T-helper 2 cell treated with Interferon-gamma antibody and Interleukin-4, amounts not matched to agents 5 μg/mL and 100 μg/mL, for 36 hours (primary cell): Measurements from ENCODE around the gene MYOZ1.
"Not testable (repeated sequence)": the region's sequence is repeated elsewhere in the genome, so short reads cannot be mapped to it uniquely, and the experiment has no call there.

Experiments used
- DNase-seq: peaks from one replicate; pipeline ENCODE4 v3.0.0; 2021; ENCODE audit warnings: low spot score
- H3K27ac Mint-ChIP-seq: one replicate; pipeline ENCODE4 v1.8.0; 2021; ENCODE audit warnings: mild to moderate bottlenecking, mixed read lengths
- H3K27me3 Mint-ChIP-seq: one replicate; pipeline ENCODE4 v1.8.0; 2021; ENCODE audit warnings: low read depth, mixed read lengths
- H3K36me3 Mint-ChIP-seq: one replicate; pipeline ENCODE4 v1.8.0; 2021; ENCODE audit warnings: low read depth, mixed read lengths
- H3K4me1 Mint-ChIP-seq: one replicate; pipeline ENCODE4 v1.8.0; 2021; ENCODE audit warnings: low read depth, mixed read lengths
- H3K4me3 Mint-ChIP-seq: one replicate; pipeline ENCODE4 v1.8.0; 2022; ENCODE audit warnings: mild to moderate bottlenecking, moderate library complexity, mixed read lengths
- H3K9me3 Mint-ChIP-seq: one replicate; pipeline ENCODE4 v1.8.0; 2021; ENCODE audit warnings: mixed read lengths

The MYOZ1 gene

DNA sequence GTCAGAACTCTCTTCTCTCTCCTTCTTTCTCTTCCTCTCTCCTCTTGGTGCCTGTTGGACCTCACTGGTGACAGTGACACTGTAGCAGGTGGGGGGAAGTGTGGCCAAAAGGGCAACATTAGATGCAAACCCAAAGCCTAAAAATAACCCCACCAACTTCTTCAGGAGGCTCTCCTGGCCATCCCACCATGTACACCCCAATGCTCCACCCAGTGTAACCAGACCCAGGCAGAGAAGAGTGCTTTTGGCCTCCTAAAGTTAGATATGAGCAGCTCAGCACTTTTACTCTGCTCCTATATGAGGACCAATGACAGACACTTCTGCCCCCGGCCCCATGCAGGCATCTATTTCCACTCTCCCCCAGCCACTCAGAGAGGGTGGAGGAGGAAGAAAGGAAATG, 5.5 kb downstream of the MYOZ1 start:
- Mint-ChIP-seq H3K9me3 (no peaks in the 10 kb centered on the region), H3K4me1 (no peaks in the 10 kb centered on the region)

DNA sequence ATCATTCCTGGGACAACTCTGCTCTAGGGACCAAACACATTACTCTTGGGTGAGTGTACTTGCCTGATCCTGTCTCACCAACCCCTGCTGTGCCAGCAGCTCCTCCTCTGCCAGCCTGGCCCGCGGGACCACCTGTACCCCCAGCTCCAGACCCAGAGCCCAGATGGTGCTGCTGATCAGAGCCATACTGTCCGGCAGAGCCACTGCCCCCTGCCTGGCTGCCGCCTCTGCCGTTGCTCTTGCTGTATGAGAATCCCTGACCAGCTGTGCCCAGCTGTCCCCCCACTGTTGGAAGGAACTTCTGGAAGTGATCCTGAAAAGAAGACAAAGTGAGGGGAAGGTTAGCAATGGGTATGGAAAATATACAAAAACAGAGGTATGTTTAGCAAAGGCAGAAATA, 6.9 kb downstream of the MYOZ1 start:
- no peak for DNase-seq
- peaks cover 5% of the 10 kb centered on the region for H3K27me3 Mint-ChIP-seq
- no peaks in the 10 kb centered on the region for H3K9me3 Mint-ChIP-seq
- no peaks in the 10 kb centered on the region for H3K4me1 Mint-ChIP-seq
- H3K27ac Mint-ChIP-seq = no peak overlapping the region
- H3K36me3 Mint-ChIP-seq = no peaks in the 10 kb centered on the region
- no peak overlapping the region for H3K4me3 Mint-ChIP-seq

More for the DNA sequence above, 5.5 kb downstream of the MYOZ1 start:
- H3K36me3 Mint-ChIP-seq = no peaks in the 10 kb centered on the region
- peaks cover 7% of the 10 kb centered on the region for H3K27me3 Mint-ChIP-seq
- no peak for DNase-seq
- no peak overlapping the region for H3K4me3 Mint-ChIP-seq
- H3K27ac Mint-ChIP-seq = no peak overlapping the region

DNA sequence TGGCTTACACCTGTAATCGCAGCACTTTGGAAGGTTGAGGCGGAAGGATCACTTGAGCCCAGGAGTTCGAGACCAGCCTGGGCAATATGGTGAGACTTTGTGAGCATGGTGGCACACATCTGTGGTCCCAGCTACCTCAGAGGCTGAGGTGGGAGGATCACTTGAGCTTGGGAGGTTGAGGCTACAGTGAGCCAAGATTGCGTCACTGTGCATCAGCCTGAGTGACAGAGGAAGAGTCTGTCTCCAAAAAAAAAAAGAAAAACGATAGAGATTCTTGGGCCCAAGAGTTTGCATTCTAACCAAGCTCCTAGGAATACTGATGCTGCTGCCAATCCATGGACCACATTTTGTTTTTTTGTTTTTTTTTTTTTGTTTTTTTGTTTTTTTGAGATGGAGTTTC, 12.1 kb downstream of the MYOZ1 start:
- peaks cover 16% of the 10 kb centered on the region for H3K4me1 Mint-ChIP-seq
- H3K9me3 Mint-ChIP-seq = no peaks in the 10 kb centered on the region
- H3K4me3 Mint-ChIP-seq = no peak overlapping the region
- H3K27me3 Mint-ChIP-seq = no peaks in the 10 kb centered on the region
- no peak for DNase-seq
- H3K27ac Mint-ChIP-seq = no peak overlapping the region
- H3K36me3 Mint-ChIP-seq = peaks cover 2% of the 10 kb centered on the region

DNA sequence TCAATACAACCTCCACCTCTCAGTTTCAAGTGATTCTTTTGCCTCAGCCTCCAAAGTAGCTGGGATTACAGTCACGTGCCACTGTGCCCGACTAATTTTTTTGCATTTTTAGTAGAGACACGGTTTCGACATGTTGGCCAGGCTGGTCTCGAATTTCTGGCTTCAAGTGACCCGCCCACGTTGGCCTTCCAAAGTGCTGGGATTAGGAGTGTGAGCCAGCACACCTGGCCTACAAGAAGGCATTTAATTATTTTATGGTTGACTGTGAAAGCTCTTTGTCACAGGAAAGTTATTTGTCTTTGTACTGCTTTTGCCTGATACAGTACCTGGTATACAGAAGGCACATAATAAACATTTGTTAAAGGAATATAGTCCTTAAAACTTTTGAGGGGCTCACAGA, 12.9 kb downstream of the MYOZ1 start:
- H3K27ac Mint-ChIP-seq = no peak overlapping the region
- H3K36me3 Mint-ChIP-seq = peaks cover 2% of the 10 kb centered on the region
- H3K27me3 Mint-ChIP-seq = no peaks in the 10 kb centered on the region
- H3K9me3 Mint-ChIP-seq = no peaks in the 10 kb centered on the region
- peaks cover 16% of the 10 kb centered on the region for H3K4me1 Mint-ChIP-seq
- no peak for DNase-seq
- H3K4me3 Mint-ChIP-seq = no peak overlapping the region

DNA sequence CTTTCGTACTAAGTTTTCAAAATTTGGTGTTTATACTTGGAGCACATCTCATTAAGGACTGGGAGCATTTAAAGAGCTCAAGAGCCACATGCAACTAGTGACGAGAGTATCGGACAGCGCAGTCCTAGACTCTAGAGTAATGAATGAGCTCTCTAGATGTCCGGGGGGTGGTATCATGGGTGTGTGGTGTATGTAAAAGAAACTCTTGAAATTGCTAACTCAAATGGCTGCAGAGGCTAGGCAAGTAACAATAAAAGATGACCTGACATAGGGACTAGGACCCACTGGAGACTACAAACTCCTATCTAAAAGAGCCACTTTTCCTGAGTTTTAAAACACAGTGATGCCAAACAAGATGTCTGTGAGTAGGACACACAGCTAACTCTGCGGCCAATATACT, 14.0 kb downstream of the MYOZ1 start:
- Mint-ChIP-seq H3K4me1 (peaks cover 16% of the 10 kb centered on the region), H3K27me3 (no peaks in the 10 kb centered on the region), H3K27ac (no peak overlapping the region), H3K9me3 (no peaks in the 10 kb centered on the region), H3K4me3 (peak overlapping the region; percentile 24), H3K36me3 (peaks cover 2% of the 10 kb centered on the region)
- no peak for DNase-seq

DNA sequence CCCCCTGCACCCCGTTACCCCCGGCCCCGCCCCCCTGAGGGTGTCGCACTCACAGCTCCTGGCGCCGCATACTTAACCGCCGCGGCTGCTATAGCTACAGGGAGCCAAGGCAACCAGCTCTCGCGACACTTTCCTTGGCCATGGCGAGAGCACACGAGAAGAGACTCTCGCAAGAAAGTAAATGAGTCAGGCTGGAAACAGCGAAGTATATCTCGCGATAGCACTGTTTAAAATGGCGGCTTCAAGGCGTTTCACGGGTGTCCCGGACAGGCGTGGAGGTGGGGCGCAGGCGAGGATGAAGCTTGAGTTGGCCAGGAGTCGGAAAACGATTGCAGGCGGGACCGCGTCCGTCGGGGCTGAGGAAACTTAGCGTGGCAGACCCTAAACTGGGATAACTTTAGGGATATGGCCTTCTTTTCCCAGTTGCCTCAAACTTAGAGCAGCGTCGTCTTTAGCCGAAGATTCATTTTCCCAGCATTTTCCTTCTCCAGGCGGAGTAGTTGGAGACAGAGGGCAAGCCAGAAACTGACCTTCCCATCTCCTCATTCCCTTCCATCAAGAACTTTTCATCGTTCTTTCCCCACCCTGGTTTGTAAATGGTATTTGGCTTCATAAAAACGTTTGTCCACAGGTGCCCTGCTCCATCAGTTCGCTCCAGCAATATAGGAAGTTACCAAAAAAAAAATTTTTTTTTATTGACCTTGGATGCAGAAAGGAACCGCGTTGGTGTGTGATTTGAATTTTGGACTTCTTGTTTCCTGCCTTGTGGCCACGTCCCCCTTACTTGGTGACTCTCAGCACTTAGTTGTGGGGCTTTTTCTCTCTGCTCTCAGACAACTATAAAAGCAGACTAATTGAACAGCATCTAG, 15.2 kb downstream of the MYOZ1 start:
- peak; percentile 92 for DNase-seq
- peaks cover 16% of the 10 kb centered on the region for H3K4me1 Mint-ChIP-seq
- H3K9me3 Mint-ChIP-seq = no peaks in the 10 kb centered on the region
- H3K27me3 Mint-ChIP-seq = no peaks in the 10 kb centered on the region
- peak overlapping the region; percentile 97 for H3K27ac Mint-ChIP-seq
- peak overlapping the region; percentile 99 for H3K4me3 Mint-ChIP-seq
- H3K36me3 Mint-ChIP-seq = peaks cover 2% of the 10 kb centered on the region

DNA sequence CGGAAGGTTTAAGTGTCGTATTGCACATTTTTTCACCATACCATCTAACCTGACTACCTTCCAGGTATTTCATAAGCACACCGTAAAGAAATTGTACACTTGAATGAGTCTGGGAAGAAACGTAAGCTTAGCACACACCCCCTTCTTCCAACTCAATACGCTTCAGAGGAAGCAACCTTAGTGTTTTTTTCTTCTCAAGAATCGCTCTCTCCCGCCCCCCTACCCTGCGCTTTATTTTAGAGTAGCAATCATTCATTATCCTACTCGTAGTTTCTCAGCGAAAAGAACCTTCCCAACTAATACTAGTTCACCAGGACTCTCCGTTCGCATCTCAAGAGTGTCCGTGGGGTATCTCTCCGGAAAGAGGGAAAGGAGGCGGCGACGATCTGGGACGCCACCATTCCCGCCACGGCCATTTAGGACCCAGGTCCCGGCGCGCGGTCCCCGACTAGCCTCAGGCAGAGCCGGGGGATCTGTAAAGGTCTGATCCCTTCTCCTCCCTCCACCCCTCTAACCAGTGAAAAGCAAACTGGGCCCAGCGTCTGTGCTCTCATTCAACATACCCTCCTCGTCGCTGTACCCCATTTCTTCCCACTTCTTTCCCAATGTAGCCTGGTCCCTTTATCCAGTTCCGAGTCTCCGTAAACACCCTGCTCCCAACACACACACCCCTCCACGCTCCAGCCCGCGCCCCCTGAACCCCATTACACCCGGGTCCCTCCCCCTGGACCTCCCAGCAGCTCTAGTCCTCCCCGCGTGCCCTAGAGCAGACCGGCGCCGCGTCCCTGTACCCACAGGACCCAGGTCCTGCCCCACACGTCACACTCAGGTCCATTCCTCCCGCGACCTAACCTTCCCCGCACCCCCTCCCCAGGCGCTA, 16.0 kb downstream of the MYOZ1 start:
- peaks cover 2% of the 10 kb centered on the region for H3K36me3 Mint-ChIP-seq
- H3K9me3 Mint-ChIP-seq = no peaks in the 10 kb centered on the region
- peak; percentile 10 for DNase-seq
- peaks cover 16% of the 10 kb centered on the region for H3K4me1 Mint-ChIP-seq
- peak overlapping the region; percentile 99 for H3K4me3 Mint-ChIP-seq
- H3K27ac Mint-ChIP-seq = peak overlapping the region; percentile 97
- H3K27me3 Mint-ChIP-seq = no peaks in the 10 kb centered on the region

DNA sequence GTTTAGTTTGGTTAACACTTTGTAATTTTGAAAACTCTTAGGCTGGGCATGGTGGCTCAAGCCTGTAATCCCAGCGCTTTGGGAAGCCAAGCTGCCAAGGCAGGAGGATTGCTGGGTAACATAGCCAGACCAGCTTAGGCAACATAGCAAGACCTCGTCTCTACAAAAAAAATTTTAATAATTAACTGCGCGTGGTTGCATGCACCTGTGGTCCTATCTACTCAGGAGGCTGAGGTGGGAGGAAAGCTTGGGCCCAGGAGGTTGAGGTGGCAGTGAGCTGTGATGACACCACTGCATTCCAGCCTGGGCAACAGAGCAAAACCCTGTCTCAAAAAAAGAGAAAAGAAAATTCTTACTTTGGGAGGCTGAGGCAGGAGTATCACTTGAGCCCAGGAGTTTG, 18.2 kb downstream of the MYOZ1 start:
- H3K36me3 Mint-ChIP-seq = peaks cover 2% of the 10 kb centered on the region
- H3K9me3 Mint-ChIP-seq = no peaks in the 10 kb centered on the region
- no peak overlapping the region for H3K27ac Mint-ChIP-seq
- no peak for DNase-seq
- peaks cover 16% of the 10 kb centered on the region for H3K4me1 Mint-ChIP-seq
- H3K4me3 Mint-ChIP-seq = no peak overlapping the region
- no peaks in the 10 kb centered on the region for H3K27me3 Mint-ChIP-seq

DNA sequence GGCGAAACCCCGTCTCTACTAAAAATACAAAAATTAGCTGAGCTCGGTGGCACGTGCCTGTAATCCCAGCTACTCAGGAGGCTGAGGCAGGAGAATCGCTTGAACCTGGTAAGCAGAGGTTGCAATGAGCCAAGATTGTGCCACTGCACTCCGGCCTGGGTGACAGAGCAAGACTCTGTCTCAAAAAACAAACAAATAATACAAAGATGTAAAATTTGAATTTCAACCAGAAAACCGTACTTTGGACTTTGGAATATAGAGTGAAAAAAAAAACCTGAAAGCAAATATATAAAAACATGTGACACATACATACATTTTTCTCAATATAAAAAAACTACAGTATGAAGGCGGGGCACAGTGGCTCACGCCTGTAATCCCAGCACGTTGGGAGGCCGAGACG, 20.3 kb downstream of the MYOZ1 start:
- H3K36me3 Mint-ChIP-seq, DNase-seq, H3K27ac Mint-ChIP-seq, H3K9me3 Mint-ChIP-seq, H3K4me3 Mint-ChIP-seq, H3K4me1 Mint-ChIP-seq, H3K27me3 Mint-ChIP-seq: not testable (repeated sequence)

DNA sequence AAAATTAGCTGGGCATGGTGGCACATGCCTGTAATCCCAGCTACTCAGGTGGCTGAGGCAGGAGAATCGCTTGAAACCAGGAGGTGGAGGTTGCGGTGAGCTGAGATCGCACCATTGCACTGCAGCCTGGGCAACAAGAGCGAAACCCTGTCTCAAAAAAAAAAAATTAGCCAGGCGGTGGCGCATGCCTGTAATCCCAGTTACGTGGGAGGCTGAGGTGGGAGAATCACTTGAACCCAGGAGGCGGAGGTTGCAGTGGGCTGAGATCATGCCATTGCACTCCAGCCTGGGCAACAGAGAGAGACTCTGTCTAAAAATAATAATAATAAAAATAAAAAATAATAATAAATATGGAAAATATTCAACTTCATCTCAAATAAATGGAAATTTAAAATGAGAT, 24.1 kb downstream of the MYOZ1 start:
- not testable (repeated sequence) for H3K27me3 Mint-ChIP-seq, H3K4me1 Mint-ChIP-seq, DNase-seq, H3K9me3 Mint-ChIP-seq, H3K27ac Mint-ChIP-seq, H3K36me3 Mint-ChIP-seq, H3K4me3 Mint-ChIP-seq

DNA sequence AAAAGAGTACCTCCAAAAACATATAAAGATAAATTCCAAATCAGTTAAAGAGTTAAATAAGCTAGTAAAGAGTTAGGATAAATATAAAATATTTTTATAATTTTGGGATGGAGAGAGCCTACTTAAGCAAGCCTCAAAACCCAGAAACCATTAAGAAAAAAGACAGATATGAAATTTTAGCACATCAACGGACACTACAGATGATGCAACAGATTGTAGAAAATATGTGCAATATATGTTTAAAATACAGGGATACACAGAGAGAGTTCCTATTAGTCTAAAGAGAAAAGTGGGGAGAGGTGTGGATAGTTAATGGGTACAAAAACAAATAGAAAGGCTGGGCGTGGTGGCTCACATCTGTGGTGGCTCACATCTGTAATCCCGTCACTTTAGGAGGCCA, 26.6 kb downstream of the MYOZ1 start:
- Mint-ChIP-seq H3K4me1 (no peaks in the 10 kb centered on the region), H3K27me3 (no peaks in the 10 kb centered on the region), H3K27ac (no peak overlapping the region), H3K4me3 (no peak overlapping the region), H3K9me3 (no peaks in the 10 kb centered on the region), H3K36me3 (no peaks in the 10 kb centered on the region)
- DNase-seq = no peak

DNA sequence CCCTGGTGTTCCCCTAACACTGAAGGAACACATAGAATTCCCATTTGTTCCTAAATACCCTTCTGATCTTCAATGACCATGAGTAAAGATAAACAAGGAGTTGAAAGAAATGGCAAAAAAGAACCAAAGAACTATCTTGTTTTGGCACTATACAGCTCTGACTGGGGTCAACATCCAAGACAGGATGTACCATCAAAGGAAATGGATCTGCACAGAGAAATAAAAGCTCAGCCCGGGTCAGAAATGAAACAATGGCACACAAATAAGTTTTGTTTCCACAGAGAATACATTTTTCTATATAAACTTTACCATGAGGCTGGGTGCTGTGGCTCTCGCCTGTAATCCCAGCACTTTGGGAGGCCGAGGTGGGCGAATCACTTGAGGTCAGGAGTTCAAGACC, 32.2 kb downstream of the MYOZ1 start:
- no peak overlapping the region for H3K27ac Mint-ChIP-seq
- DNase-seq = no peak
- no peak overlapping the region for H3K4me3 Mint-ChIP-seq
- no peaks in the 10 kb centered on the region for H3K27me3 Mint-ChIP-seq
- no peaks in the 10 kb centered on the region for H3K36me3 Mint-ChIP-seq
- no peaks in the 10 kb centered on the region for H3K4me1 Mint-ChIP-seq
- H3K9me3 Mint-ChIP-seq = no peaks in the 10 kb centered on the region

DNA sequence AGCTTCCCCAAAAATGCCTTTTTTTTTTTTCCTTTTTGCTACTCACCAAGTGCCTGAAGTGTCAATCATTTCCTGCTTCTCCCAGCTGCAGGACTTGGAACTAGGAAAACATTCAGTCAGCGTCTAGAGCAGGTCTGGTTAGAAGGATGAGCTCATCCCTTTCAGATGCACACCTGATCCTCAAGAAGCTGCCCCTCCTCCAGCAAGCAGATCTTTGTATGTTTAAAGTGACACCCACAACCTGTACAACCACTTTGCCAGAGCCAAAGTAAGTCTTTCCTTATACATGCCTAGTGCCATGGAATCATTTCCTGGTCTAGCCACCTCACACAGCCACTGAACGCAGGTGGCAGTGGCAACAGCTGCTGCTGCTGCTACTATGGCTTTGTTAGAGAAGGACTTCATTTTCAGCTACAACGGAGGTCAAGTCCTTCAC, 39.8 kb downstream of the MYOZ1 start:
- Mint-ChIP-seq H3K27me3 (peaks cover 4% of the 10 kb centered on the region), H3K4me3 (no peak overlapping the region), H3K4me1 (peaks cover 2% of the 10 kb centered on the region), H3K27ac (no peak overlapping the region), H3K36me3 (no peaks in the 10 kb centered on the region), H3K9me3 (no peaks in the 10 kb centered on the region)
- no peak for DNase-seq

DNA sequence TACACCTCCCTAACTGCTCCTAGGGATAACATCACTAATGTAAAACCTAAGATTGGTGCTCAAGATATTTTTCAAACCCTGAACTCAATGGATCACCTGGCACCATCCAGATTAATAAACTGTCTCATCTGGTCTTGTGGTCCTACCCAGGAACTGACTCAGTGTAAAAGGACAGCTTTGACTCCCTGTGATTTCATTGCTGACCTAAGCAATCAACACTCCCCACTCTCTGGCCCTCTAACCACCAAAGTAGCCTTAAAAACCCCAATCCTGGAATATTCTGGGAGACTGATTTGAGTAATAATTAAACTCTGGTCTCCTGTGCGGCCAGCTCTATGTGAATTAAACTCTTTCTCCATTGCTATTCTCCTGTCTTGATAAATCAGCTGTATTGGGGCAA, 43.9 kb downstream of the MYOZ1 start:
- no peak overlapping the region for H3K4me3 Mint-ChIP-seq
- peaks cover 4% of the 10 kb centered on the region for H3K27me3 Mint-ChIP-seq
- H3K9me3 Mint-ChIP-seq = no peaks in the 10 kb centered on the region
- no peak for DNase-seq
- no peaks in the 10 kb centered on the region for H3K36me3 Mint-ChIP-seq
- peaks cover 4% of the 10 kb centered on the region for H3K4me1 Mint-ChIP-seq
- no peak overlapping the region for H3K27ac Mint-ChIP-seq
